Hepatocyte (in vitro differentiated cells): ENCODE data around the gene CDKL2.

Source experiments
- CTCF ChIP-seq: fragments of 200-600 bp; sonication (generic); IDR thresholded peaks from 2 replicates; pipeline ENCODE4 v1.5.1; 2016; ENCODE audit warnings: antibody characterized with exemption, mild to moderate bottlenecking; ENCODE audit not compliant: poor library complexity
- EZH2 ChIP-seq: fragments of 200-600 bp; sonication (generic); IDR thresholded peaks from 2 replicates; pipeline ENCODE4 v1.6.1; 2016; ENCODE audit warnings: antibody characterized with exemption, mild to moderate bottlenecking, borderline replicate concordance

GRCh38 chr4:75566911-75567310 lies 63.4 kb downstream of the CDKL2 start:
- no peak for TF ChIP-seq EZH2
- TF ChIP-seq CTCF = no peak
